Diencephalon (tissue), 1 donor: ENCODE data around the gene SERF2. TPM values are rescaled to one million over a fixed set of nuclear protein-coding genes. Genes with fewer than 3 reads are reported as not detected.

Experiments
- small RNA-seq: library from RNA; depleted of rRNA; stranded (forward); fragments of <200 nt; gene quantifications from one replicate; pipeline ENCODE3, GENCODE V24; 2014
- total RNA-seq: library from RNA; depleted of rRNA; stranded (reverse); fragments of >200 nt; gene quantifications from one replicate; pipeline ENCODE4 v1.2.3, GENCODE V29; 2014

Gene SERF2
- total RNA-seq = 83.3 TPM

GRCh38 chr15:43791993-43792760 is at the start of gene SERF2:
Gene SERF2, plus strand, starts transcription at chr15:43792320. Its CDS starts 57 bp downstream, at chr15:43792377.

GRCh38 chr15:43746245-43746902 is 45.7 kb upstream of the SERF2 start, which contains the start of gene PDIA3:
Gene PDIA3, plus strand, starts transcription at chr15:43746438. Its CDS starts 102 bp downstream, at chr15:43746540.

GRCh38 chr15:43776718-43777266 is 15.3 kb upstream of the SERF2 start, which contains the start of gene ELL3:
Gene ELL3, minus strand, starts transcription at chr15:43776966. Its CDS starts 65 bp downstream, at chr15:43776901.

GRCh38 chr15:43799945-43800285 is 7.8 kb downstream of the SERF2 start, which contains the start of gene SERINC4:
Gene SERINC4, minus strand, starts transcription at chr15:43800220. Its CDS starts 234 bp downstream, at chr15:43799986.

GRCh38 chr15:43800286-43801141 is 8.4 kb downstream of the SERF2 start, which contains the start of gene HYPK:
Gene HYPK, plus strand, starts transcription at chr15:43800599. Its CDS starts 24 bp downstream, at chr15:43800623.

GRCh38 chr15:43824302-43825246 is 32.5 kb downstream of the SERF2 start, which contains the start of gene MFAP1:
Gene MFAP1, minus strand, starts transcription at chr15:43824690. Its CDS starts 121 bp downstream, at chr15:43824569.

GRCh38 chr15:43826508-43827341 is 34.6 kb downstream of the SERF2 start, which contains the start of gene WDR76:
Gene WDR76, plus strand, starts transcription at chr15:43827002. Its CDS starts 31 bp downstream, at chr15:43827033.

Small RNA genes within 50 kb of the gene (small RNA-seq; reads per million reads assigned to genes)
- gene MIR1282 = not detected

Other genes with a start within 250 kb of the SERF2 start
- 39.0 TPM for gene PPIP5K1, start 202.1 kb upstream of the SERF2 start, total RNA-seq
- 17.1 TPM for gene CKMT1B, start 198.3 kb upstream of the SERF2 start, total RNA-seq
- 0.92 TPM for gene STRC, start 173.5 kb upstream of the SERF2 start, total RNA-seq
- gene CATSPER2, start 143.5 kb upstream of the SERF2 start, total RNA-seq = 5.5 TPM
- 19.6 TPM for gene CKMT1A, start 98.5 kb upstream of the SERF2 start, total RNA-seq
- 67.1 TPM for gene PDIA3, start 45.9 kb upstream of the SERF2 start, total RNA-seq
- 3.9 TPM for gene ELL3, start 15.4 kb upstream of the SERF2 start, total RNA-seq
- 0.23 TPM for gene SERINC4, start 7.9 kb downstream of the SERF2 start, total RNA-seq
- 12.7 TPM for gene HYPK, start 8.3 kb downstream of the SERF2 start, total RNA-seq
- 25.1 TPM for gene MFAP1, start 32.4 kb downstream of the SERF2 start, total RNA-seq
- 12.5 TPM for gene WDR76, start 34.7 kb downstream of the SERF2 start, total RNA-seq